HCT116 (cell line): Measurements from ENCODE around the gene GMPPB. TPM values are rescaled to one million over a fixed set of nuclear protein-coding genes. Genes with fewer than 3 reads are reported as not detected.
A peak's percentile ranks its signal among the peaks of the same experiment; 100 is the strongest.

Experiments used
- ATAC-seq: fragments of 200-7000 bp; cut with Tn5 transposase; 2 replicates; pipeline ENCODE4 v1.9.1; 2020; ENCODE audit warnings: mild to moderate bottlenecking, moderate library complexity
- BruUV-seq: library from RNA; stranded (reverse); fragments of 400-500 nt; replicated peaks from 2 replicates; lab custom pipeline; 2021; lab: Mats Ljungman, UMichigan
- CTCF ChIA-PET: fragments of 300-600 bp; sonication (Branson Sonifier 250); formaldehyde crosslinking; loops from one replicate; lab custom pipeline; 2021; ENCODE audit warnings: antibody characterized with exemption; lab: Charles Lee
- POLR2A ChIA-PET: fragments of 300-600, 350-600 bp; sonication (Branson Sonifier 250); formaldehyde crosslinking; loops from one replicate; lab custom pipeline; 2021; ENCODE audit warnings: antibody characterized with exemption; lab: Charles Lee
- RAD21 ChIA-PET, 2 experiments: fragments of 300-600 bp; sonication (Branson Sonifier 250); formaldehyde crosslinking; loops; one replicate each; lab custom pipeline; 2023; ENCODE audit warnings: low total read pairs in 2 of 2; ENCODE audit not compliant: uncharacterized antibody in 2 of 2, unreplicated experiment in 2 of 2, low non-redundant PET in 1 of 2; lab: Charles Lee
- DNase-seq: peaks from one replicate; pipeline ENCODE4 v3.0.0-alpha.2; 2010; ENCODE audit warnings: low read depth, low spot score
- H2AFZ ChIP-seq: fragments of 200-600 bp; shearing (Covaris generic), sonication (generic); 2 replicates; pipeline ENCODE4 v1.6.1; 2017; ENCODE audit warnings: low read depth, mixed run types, mixed read lengths, antibody characterized with exemption, low read length; ENCODE audit not compliant: poor library complexity, severe bottlenecking
- H3K27ac ChIP-seq: 2 replicates; pipeline ENCODE4 v1.5.1; 2012; ENCODE audit warnings: low read depth, low read length
- H3K27me3 ChIP-seq: fragments of 200-600 bp; sonication (generic); 2 replicates; pipeline ENCODE4 v1.6.1; 2016; ENCODE audit warnings: mixed run types, low read length, mixed read lengths; ENCODE audit not compliant: insufficient read depth
- H3K36me3 ChIP-seq, 2 experiments: fragments of 200-500 bp in 1 of 2; fragments of 200-600 bp in 1 of 2; sonication (Bioruptor generic) in 1 of 2; sonication (generic) in 1 of 2; 2 replicates each; pipeline versions ENCODE4 v1.5.1 to v1.6.1; 2014 to 2016; ENCODE audit warnings: low read length in 2 of 2, inconsistent platforms in 1 of 2, mixed read lengths in 1 of 2, mixed run types in 1 of 2; ENCODE audit not compliant: insufficient read depth in 2 of 2, control insufficient read depth in 1 of 2
- H3K4me1 ChIP-seq, 2 experiments: fragments of 200-600 bp in 1 of 2; sonication (generic) in 1 of 2; 2 replicates each; pipeline versions ENCODE4 v1.5.1 to v1.6.1; 2012 to 2017; ENCODE audit warnings: low read length in 2 of 2, inconsistent platforms in 1 of 2, mild to moderate bottlenecking in 1 of 2, mixed read lengths in 1 of 2, mixed run types in 1 of 2, moderate library complexity in 1 of 2; ENCODE audit not compliant: insufficient read depth in 2 of 2, control insufficient read depth in 1 of 2
- H3K4me2 ChIP-seq: fragments of 200-600 bp; sonication (generic); 2 replicates; pipeline ENCODE4 v1.6.1; 2017; ENCODE audit warnings: mixed run types, low read length, mixed read lengths
- H3K4me3 ChIP-seq, 2 experiments: fragments of 200-600 bp in 1 of 2; sonication (generic) in 1 of 2; replicated peaks in 1 of 2; 2 replicates each; pipeline ENCODE4 v1.5.1; 2011 to 2016; ENCODE audit warnings: low read length in 2 of 2, control low read depth in 1 of 2, low read depth in 1 of 2, mild to moderate bottlenecking in 1 of 2, mixed read lengths in 1 of 2, mixed run types in 1 of 2
- H3K79me2 ChIP-seq: fragments of 200-600 bp; sonication (generic); 2 replicates; pipeline ENCODE4 v1.6.1; 2017; ENCODE audit warnings: mild to moderate bottlenecking, mixed run types, low read length, moderate library complexity, mixed read lengths; ENCODE audit not compliant: insufficient read depth
- H3K9ac ChIP-seq: fragments of 200-600 bp; sonication (generic); 2 replicates; pipeline ENCODE4 v1.6.1; 2016; ENCODE audit warnings: low read length, mixed read lengths
- H3K9me2 ChIP-seq: fragments of 200-600 bp; sonication (generic), shearing (Covaris generic); 2 replicates; pipeline ENCODE4 v1.6.1; 2017; ENCODE audit warnings: mixed run types, mild to moderate bottlenecking, moderate library complexity; ENCODE audit not compliant: insufficient read depth
- H3K9me3 ChIP-seq, 2 experiments: fragments of 200-500 bp in 1 of 2; fragments of 200-600 bp in 1 of 2; sonication (Bioruptor generic) in 1 of 2; sonication (generic) in 1 of 2; 2 replicates each; pipeline ENCODE4 v1.6.1; 2014 to 2017; ENCODE audit warnings: low read length in 2 of 2, mixed read lengths in 2 of 2, inconsistent platforms in 1 of 2, low read depth in 1 of 2, mild to moderate bottlenecking in 1 of 2, mixed run types in 1 of 2, moderate library complexity in 1 of 2; ENCODE audit not compliant: control insufficient read depth in 1 of 2, insufficient read depth in 1 of 2
- H4K20me1 ChIP-seq: fragments of 200-600 bp; sonication (generic), shearing (Covaris generic); 2 replicates; pipeline ENCODE4 v1.6.1; 2017; ENCODE audit warnings: mixed run types, mild to moderate bottlenecking, moderate library complexity; ENCODE audit not compliant: insufficient read depth
- ATF3 ChIP-seq: IDR thresholded peaks from 2 replicates; pipeline ENCODE4 v1.6.1; 2012
- CBX3 ChIP-seq: IDR thresholded peaks from 2 replicates; pipeline ENCODE4 v1.6.1; 2012; ENCODE audit warnings: low read depth
- CEBPB ChIP-seq: IDR thresholded peaks from 2 replicates; pipeline ENCODE4 v1.6.1; 2012; ENCODE audit warnings: low read depth
- EGR1 ChIP-seq: IDR thresholded peaks from 2 replicates; pipeline ENCODE4 v1.6.1; 2012; ENCODE audit warnings: low read depth
- ELF1 ChIP-seq: IDR thresholded peaks from 2 replicates; pipeline ENCODE4 v1.6.1; 2012; ENCODE audit warnings: low read depth, borderline replicate concordance
- EZH2 ChIP-seq: fragments of 200-600 bp; sonication (generic); IDR thresholded peaks from 2 replicates; pipeline ENCODE4 v1.6.1; 2017; ENCODE audit warnings: antibody characterized with exemption, mixed run types
- EZH2phosphoT487 ChIP-seq: fragments of 200-600 bp; IDR thresholded peaks from 2 replicates; pipeline ENCODE4 v1.6.1; 2018; ENCODE audit warnings: antibody characterized with exemption, borderline replicate concordance
- FOSL1 ChIP-seq: IDR thresholded peaks from 2 replicates; pipeline ENCODE4 v1.6.1; 2012; ENCODE audit warnings: low read depth
- MAX ChIP-seq: IDR thresholded peaks from 2 replicates; pipeline ENCODE4 v1.6.1; 2012
- POLR2A ChIP-seq: IDR thresholded peaks from 2 replicates; pipeline ENCODE4 v1.7.0; 2011; ENCODE audit warnings: borderline replicate concordance; ENCODE audit not compliant: insufficient read depth, insufficient read length; ENCODE audit errors: extremely low read depth
- POLR2AphosphoS5 ChIP-seq: IDR thresholded peaks from 2 replicates; pipeline ENCODE4 v1.6.1; 2011; ENCODE audit warnings: mild to moderate bottlenecking, low read depth, low read length, moderate library complexity
- RAD21 ChIP-seq: IDR thresholded peaks from 2 replicates; pipeline ENCODE4 v1.6.1; 2012; ENCODE audit warnings: low read depth, mild to moderate bottlenecking
- REST ChIP-seq: IDR thresholded peaks from 2 replicates; pipeline ENCODE4 v1.6.1; 2012; ENCODE audit warnings: low read depth
- SIN3A ChIP-seq: IDR thresholded peaks from 2 replicates; pipeline ENCODE4 v1.6.1; 2012; ENCODE audit warnings: low read depth
- SP1 ChIP-seq: IDR thresholded peaks from 2 replicates; pipeline ENCODE4 v1.6.1; 2012; ENCODE audit warnings: low read depth
- SRF ChIP-seq: IDR thresholded peaks from 2 replicates; pipeline ENCODE4 v1.6.1; 2012; ENCODE audit warnings: low read depth
- TCF7L2 ChIP-seq: IDR thresholded peaks from 2 replicates; pipeline ENCODE4 v1.7.0; 2011; ENCODE audit warnings: borderline replicate concordance, inconsistent platforms; ENCODE audit not compliant: insufficient read depth, insufficient read length; ENCODE audit errors: extremely low read depth
- YY1 ChIP-seq: IDR thresholded peaks from 2 replicates; pipeline ENCODE4 v1.6.1; 2011; ENCODE audit warnings: low read length, low read depth, moderate library complexity, mild to moderate bottlenecking; ENCODE audit not compliant: insufficient replicate concordance; ENCODE audit errors: extremely low read depth
- ZBTB33 ChIP-seq: IDR thresholded peaks from 2 replicates; pipeline ENCODE4 v1.6.1; 2011; ENCODE audit warnings: mild to moderate bottlenecking, low read length, moderate library complexity; ENCODE audit not compliant: insufficient replicate concordance; ENCODE audit errors: extremely low read depth
- ZFX ChIP-seq: fragments of 450-650 bp; IDR thresholded peaks from 2 replicates; pipeline ENCODE4 v1.6.1; 2017
- ZNF274 ChIP-seq: fragments of 200-500 bp; sonication (Bioruptor generic); IDR thresholded peaks from 2 replicates; pipeline ENCODE4 v1.6.1; 2014; ENCODE audit warnings: mild to moderate bottlenecking, low read depth, low read length, inconsistent platforms
- intact Hi-C: fragments of 100-400 bp; cut with micrococcal nuclease; formaldehyde crosslinking; loops from 2 replicates; pipeline ENCODE4 v1.10.0; 2022
- total RNA-seq: library from RNA; stranded (reverse); gene quantifications from one replicate; pipeline ENCODE4 v1.2.1, GENCODE V29; 2021; ENCODE audit not compliant: unreplicated experiment

GMPPB gene
- total RNA-seq, 1 experiment from 2014 or later = 24.1 TPM

- Histone ChIP-seq H3K9me3 (no peaks in the 10 kb centered on the region), H3K9me2 (no peaks in the 10 kb centered on the region), H3K27me3 (no peaks in the 10 kb centered on the region), H3K4me2 (peak within 1 kb of the TSS; percentile 99), H3K9ac (peak within 1 kb of the TSS; percentile 99), H3K27ac (peak within 1 kb of the TSS; percentile 98), H3K4me1 (peaks cover 10 to 36% of the 10 kb centered on the region in 2 experiments; a peak in 3 of 4 replicates), H4K20me1 (no peaks in the 10 kb centered on the region), H2AFZ (no peak within 1 kb of the TSS), H3K36me3 (peaks cover 18 to 32% of the 10 kb centered on the region in 2 experiments; a peak in 2 of 4 replicates), H3K4me3 (peak within 1 kb of the TSS; percentile 90 to 98), H3K79me2 (peaks cover 28% of the 10 kb centered on the region)
- BruUV-seq = no TSS peak
- intact Hi-C loops = loop anchor here (1.0 to 5.0 kb wide), 2 partner anchors 45 to 202 kb away; partner anchors contain the start of genes AMIGO3 and DAG1
- ATAC-seq (peak; percentile 82), DNase-seq (peak; percentile 97)
- ChIA-PET POLR2A (interaction anchor here (1.1 to 3.1 kb wide), 2 partner anchors 126 to 134 kb away, joined by 3 to 26 read pairs; no protein-coding TSS in a partner anchor), RAD21 (interaction anchor here (2.8 to 3.6 kb wide), 2 partner anchors 134 kb away, joined by 42 to 49 read pairs; no protein-coding TSS in a partner anchor), CTCF (interaction anchor here (2.8 to 3.3 kb wide), 2 partner anchors 135 to 219 kb away, joined by 15 to 159 read pairs; no protein-coding TSS in a partner anchor)
- no peak for TF ChIP-seq SRF
- TF ChIP-seq EZH2 = no peak
- TF ChIP-seq ZBTB33 = no peak
- TF ChIP-seq TCF7L2 = peak; percentile 39
- no peak for TF ChIP-seq CBX3
- peak; percentile 24; the same call in 1 of the 2 replicates for TF ChIP-seq ZFX
- peak; percentile 71 for TF ChIP-seq POLR2A
- TF ChIP-seq SP1 = no peak
- TF ChIP-seq FOSL1 = no peak
- peak; percentile 82 for TF ChIP-seq POLR2AphosphoS5
- no peak for TF ChIP-seq EZH2phosphoT487
- no peak for TF ChIP-seq CEBPB
- no peak for TF ChIP-seq REST
- no peak for TF ChIP-seq ELF1
- no peak for TF ChIP-seq ATF3
- TF ChIP-seq YY1 = peak; percentile 31
- TF ChIP-seq SIN3A = no peak
- no peak for TF ChIP-seq MAX
- no peak for TF ChIP-seq ZNF274
- TF ChIP-seq EGR1 = no peak
- TF ChIP-seq RAD21 = no peak
Measured at GRCh38 chr3:49673715-49674496, 49.8 kb downstream of the GMPPB start, which contains the start of gene APEH. APEH (plus strand) TSS chr3:49674351; CDS start chr3:49674402, 51 bp downstream.
